ENCODE results near the gene SMAD9.

DNA sequence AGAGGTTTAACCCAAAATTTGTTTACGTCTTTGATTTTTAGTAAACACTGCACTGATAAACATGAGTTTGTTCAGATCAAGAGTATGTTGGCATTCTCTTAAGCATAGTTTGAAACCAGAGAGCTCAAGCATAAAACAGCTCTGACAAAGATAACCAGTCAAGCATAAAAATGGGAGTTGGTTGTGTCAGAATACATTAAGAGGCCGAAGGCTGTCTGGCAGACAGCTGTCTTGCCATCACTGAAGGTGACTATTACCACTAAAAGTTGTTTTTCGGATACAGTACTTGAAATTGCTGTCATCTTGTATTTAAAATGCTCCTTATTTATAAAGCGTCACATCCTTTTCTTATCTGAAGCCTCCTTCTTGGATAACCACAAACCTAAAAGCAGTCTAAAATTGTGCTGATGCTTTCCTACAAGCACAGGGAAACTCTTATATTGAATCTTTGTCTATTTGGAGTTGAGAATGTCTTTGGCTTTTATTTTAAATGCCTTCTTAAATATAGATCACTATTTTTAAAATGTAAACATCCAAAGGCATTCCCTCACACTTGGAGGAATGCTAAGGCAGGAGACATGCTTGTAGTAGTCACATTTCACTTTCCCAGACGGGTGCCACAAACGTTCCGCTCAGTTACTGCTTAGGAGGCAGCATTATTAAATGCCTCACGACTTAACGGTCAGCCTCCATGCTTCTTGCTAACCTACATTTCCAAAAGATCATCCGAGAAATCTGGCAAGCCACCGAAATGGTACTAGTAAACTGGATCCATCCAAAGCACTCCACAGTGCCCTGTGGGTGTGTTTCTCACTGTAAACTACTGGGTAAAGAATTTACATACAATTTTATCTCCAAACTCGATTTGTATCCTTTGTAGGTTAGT is 1.5 kb downstream of the SMAD9 start:
- no peak for TF ChIP-seq CTCF (IDR thresholded peaks at IDR 0.05; ENCODE audit: low read depth, low read length)
- TF ChIP-seq EZH2phosphoT487 (IDR thresholded peaks at IDR 0.05; ENCODE audit: low read depth): no peak

All from OCI-LY3 (cell line).